Measurements from ENCODE around the gene PNLIPRP2. TPM values are rescaled to one million over a fixed set of nuclear protein-coding genes. Genes with fewer than 3 reads are reported as not detected.

The PNLIPRP2 gene
- polyA plus RNA-seq, 3 donors = 0.91 to 2,287 TPM; not detected in 1

DNA sequence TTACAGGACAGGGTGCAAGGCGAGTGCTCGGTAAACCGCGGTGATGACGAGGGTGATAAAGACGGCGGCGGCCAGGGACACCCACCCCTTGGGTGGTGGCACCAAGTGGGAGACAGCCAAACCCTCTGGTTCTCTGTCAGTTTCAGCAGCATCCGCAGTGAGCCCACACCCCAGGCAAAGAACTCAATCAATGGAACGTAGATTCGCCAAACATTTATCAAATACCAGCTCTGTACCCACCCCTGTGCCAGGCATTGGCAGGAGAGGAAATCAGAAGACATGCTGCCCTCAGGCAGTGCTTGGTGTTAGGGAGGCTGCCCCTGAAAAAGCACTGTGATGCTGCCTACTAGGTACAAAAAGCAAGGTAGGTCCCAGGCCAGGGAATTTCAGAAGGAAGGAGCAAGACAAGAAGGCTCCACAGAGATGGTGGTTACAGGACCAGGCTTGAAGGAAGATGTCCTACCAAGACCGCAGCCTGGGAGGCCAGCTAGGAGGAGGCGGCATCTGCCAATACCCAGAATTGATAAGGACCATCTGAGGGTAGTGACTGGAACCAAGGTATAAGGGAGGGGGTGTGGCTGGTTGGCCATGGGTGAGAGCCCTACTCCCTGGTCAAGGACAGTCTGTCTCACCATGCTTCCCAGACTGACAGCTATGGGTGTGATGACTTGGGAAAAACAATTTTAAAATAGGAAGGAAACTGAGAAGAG is 10.2 kb upstream of the PNLIPRP2 start:
- no peak overlapping the region for H3K27ac ChIP-seq (ENCODE audit: low read depth, low read length)
- 53 to 98% (median 96%) methylated on average over 13 of the region's 13 CpGs for WGBS, 3 donors

DNA sequence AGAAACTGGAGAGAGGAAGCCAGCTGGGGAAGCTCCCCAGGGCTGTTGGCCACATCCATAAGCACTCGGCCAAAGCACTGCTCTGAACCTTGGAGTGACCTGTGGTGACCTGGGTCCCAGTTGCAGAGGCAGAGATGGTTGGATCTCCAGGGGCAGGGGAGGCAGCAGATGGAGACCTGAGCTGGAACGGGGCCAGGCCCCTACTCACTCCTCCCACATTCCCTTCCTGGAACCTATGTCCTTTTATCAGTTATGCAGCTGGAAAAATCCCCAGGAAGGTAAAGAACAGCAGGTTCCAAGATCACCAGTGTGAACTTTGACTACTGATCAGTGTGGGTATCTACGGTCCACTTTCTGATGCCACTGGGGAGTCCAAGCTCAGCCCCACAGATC is 9.6 kb upstream of the PNLIPRP2 start:
- WGBS, 3 donors = 43 to 77% (median 57%) methylated on average over 3 of the region's 3 CpGs
- no peak overlapping the region for H3K27ac ChIP-seq (ENCODE audit: low read depth, low read length)

DNA sequence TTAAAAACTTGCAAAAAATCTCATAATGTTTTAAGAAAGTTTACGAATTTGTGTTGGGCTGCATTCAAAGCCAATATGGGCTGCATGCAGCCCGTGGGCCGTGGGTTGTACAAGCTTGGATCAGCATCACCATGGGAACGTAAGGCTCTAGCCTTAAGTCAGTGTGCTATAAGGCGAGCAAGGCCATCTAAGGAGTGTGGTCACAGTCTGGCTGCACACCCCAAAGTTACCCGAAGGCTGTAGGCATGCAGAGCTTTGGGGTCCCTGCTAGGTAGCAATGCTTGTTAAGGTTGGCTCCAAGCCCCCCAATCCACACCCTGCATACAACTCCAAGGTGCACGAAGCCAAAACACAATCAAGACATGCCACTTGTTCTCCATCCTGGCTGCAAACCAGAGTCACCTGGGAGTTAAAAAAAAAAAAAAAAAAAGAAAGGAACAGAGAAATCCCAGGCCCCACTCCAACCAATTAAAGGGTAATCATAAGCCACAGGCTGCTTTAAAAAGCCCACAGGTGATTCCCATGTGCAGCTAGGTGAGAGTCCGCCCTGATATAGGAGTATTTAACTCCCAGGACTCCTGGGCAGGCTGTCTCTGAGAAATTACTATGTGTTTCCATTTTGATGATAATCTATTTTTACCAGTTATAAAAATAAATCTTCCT is 8.5 kb upstream of the PNLIPRP2 start:
- no peak overlapping the region for H3K27ac ChIP-seq (ENCODE audit: low read depth, low read length)
- WGBS, 3 donors = 52 to 89% (median 89%) methylated on average over 8 of the region's 8 CpGs

DNA sequence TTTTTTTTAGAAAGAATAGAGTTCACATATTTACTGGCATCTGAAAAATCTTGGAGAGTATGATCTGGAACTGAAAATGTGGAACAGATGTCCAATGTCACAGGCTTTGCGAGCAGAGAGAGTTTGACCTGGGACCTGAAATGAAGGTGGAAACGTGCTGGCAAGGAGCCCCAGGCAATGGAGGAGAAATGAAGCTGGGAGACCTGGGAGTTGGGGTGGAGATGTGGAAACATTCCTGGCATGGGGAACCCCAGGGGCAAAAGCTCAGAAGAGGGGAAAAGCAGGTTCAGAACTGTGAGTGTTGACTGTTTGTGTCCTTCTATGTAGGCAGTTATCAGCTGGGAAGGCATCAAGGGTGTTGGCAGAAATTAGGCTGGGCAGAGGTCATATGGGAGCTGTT is 7.3 kb upstream of the PNLIPRP2 start:
- H3K27ac ChIP-seq (ENCODE audit: low read depth, low read length) = no peak overlapping the region
- 42 to 65% (median 63%) methylated on average over 2 of the region's 2 CpGs for WGBS, 3 donors

DNA sequence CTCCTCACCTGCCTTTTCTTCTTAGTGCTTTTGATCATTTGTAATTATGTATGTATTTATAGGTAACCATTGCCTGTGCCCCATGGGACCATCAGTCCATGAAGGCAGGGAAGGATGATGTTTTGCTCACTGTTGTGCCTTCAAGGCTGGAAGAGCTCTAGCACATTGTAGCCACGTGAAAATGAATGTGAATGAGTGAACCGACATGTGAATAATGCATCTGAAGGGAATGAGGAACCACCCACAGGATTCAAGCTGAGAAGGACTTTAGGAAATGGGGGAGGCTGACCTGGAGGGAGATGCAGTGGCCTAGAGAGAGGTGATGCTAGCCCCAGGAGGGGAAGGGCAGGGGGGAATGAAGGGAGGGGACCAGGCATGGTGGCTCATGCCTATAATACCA is 6.0 kb upstream of the PNLIPRP2 start:
- H3K27ac ChIP-seq (ENCODE audit: low read depth, low read length) = no peak overlapping the region
- WGBS, 3 donors = 18 to 47% (median 41%) methylated on average over 2 of the region's 2 CpGs

DNA sequence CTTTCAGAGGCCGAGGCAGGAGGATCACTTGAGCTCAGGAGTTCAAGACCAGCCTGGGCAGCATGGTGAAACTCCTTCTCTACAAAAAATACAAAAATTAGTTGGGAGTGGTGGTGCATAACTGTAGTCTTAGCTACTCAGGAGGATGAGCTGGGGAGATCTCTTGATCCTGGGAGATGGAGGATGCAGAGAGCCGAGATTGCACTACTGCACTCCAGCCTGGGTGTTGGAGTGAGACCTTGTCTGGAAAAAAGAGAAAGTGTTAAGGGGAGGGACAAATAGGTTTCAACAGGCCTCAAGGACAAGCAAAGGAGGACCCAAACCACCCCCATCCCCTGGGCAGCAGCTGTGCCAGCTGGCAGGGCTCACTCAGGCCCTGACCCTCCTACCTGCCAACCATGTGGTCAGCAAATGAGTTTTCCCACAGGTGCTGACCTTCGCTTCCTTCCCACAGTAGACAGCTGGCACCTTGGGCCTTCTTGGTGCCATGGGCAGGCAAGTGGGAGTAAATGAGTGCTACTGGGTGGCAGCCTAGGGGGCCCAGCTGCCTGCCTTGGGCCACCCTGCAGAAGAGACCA is 5.5 kb upstream of the PNLIPRP2 start:
- WGBS, 3 donors = 47 to 95% (median 92%) methylated on average over 3 of the region's 3 CpGs
- no peak overlapping the region for H3K27ac ChIP-seq (ENCODE audit: low read depth, low read length)

DNA sequence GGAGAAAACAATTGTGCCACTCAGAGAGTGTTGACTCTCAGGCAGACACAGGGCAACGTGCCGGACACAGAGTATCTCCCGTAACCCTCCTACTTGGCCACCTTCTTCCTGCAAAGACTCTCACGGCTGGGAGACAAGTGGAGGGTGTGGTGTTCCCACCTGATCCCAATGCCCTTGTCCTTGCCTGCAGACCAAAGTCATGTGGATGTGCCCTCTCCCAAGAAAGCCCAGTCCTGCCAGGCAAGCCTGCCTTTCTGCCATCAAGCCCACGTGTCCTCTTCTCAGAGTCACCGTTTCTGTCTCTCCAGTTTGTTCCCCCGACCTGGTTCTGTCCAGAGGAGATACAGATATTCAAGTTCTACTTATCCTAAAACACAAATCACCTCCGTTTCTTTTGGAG is 723 bp downstream of the PNLIPRP2 start:
- 52 to 80% (median 76%) methylated on average over 8 of the region's 8 CpGs for WGBS, 3 donors
- H3K27ac ChIP-seq (ENCODE audit: low read depth, low read length) = no peak overlapping the region

DNA sequence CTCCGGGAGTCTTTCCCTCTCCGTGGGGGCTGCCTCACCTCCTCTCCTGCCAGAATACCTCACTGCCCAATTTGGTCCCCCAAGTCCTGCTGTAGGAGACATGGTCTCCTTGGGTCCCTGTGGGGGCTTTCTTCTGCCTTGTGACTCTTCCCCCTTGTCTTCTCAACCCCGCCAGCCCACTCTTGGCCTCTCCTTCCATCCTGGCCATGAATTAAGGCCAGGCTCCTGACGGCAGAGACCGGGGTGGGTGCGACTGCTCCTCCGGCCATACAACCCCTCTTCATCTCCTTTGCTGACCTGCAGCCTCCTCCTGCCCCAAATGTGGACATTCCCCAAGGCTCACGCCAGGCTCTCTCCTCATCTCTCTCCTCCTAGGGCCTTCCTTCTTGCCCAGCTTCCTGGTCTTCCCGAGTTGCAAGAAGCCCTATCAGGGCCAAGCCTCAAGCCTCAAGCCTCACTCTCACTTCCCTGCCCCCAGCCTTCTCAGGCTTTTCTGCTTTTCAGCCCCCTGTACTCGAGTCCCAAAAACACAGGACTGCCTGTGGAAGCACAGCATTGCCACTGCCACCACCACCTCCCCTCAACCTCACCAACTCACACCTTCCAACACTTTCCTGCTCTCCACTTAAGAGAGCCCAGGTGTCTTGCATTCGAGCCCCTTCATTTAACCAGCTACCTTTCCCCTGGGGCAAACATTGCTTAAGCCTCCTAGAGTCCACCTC is 1.3 kb downstream of the PNLIPRP2 start:
- WGBS, 3 donors = 44 to 86% (median 80%) methylated on average over 11 of the region's 11 CpGs

DNA sequence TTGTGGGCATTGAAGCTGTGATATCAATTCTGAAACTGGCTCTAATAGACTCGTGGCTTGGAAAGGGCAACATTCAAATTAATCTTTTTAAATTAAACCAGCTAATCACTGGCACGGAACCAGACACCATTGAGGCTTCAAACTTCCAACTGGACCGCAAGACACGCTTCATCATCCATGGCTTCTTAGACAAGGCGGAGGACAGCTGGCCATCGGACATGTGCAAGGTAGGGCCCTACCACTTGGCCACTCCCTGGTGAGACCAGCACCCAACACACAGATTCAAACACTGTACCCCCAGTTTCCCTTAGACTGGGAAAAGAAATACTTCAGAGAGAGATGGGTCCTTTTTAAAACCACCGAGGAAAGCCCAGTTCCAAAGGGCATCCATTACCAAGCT is 5.1 kb downstream of the PNLIPRP2 start:
- H3K27ac ChIP-seq (ENCODE audit: low read depth, low read length) = no peak overlapping the region
- WGBS, 3 donors = 44 to 90% (median 89%) methylated on average over 7 of the region's 7 CpGs

More for the DNA sequence above, 1.3 kb downstream of the PNLIPRP2 start:
- no peak overlapping the region for H3K27ac ChIP-seq (ENCODE audit: low read depth, low read length)

DNA sequence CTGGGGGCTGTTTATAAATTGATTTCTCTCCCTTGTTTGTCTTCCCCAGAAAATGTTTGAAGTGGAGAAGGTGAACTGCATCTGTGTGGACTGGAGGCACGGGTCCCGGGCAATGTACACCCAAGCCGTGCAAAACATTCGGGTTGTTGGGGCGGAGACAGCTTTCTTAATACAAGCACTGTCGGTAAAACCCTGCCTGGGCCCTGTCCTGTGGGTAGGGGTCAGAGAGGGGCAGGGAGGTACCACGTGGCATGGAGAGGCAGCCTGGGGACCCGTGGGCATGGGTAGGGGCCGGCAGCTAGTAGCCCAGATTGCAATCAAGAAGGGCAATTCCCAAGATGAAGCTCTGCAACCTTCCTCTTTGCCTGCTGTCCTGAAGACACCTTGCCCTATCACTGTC is 6.1 kb downstream of the PNLIPRP2 start:
- WGBS, 3 donors = 34 to 76% (median 67%) methylated on average over 9 of the region's 9 CpGs
- H3K27ac ChIP-seq (ENCODE audit: low read depth, low read length) = no peak overlapping the region

DNA sequence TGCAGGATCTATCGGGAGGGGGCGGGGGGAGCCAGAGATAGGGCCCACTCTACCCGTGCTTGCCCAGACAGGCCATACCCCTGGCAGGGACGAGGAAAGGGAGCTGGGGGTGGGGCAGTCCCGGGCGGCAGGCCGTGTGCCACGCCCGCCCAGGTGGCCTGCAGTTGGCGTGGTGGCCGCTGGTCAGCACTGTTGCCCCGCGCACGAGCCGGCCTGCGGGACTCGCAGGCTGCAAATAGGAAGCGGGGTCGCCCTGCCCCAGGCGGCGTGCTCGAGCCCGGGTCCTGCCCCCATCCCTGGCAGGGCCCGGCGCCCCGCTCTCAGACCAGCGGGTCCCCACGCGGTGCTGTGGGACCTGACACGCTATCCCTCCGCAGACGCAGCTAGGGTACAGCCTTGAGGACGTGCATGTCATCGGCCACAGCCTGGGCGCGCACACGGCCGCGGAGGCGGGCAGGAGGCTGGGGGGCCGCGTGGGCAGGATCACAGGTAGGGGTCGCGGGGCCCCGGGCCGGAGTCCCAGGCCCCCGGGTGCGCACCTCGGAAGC is 6.7 kb downstream of the PNLIPRP2 start:
- H3K27ac ChIP-seq (ENCODE audit: low read depth, low read length) = no peak overlapping the region
- WGBS, 3 donors = 2 to 7% (median 4%) methylated on average over 40 to 49 of the region's 49 CpGs

DNA sequence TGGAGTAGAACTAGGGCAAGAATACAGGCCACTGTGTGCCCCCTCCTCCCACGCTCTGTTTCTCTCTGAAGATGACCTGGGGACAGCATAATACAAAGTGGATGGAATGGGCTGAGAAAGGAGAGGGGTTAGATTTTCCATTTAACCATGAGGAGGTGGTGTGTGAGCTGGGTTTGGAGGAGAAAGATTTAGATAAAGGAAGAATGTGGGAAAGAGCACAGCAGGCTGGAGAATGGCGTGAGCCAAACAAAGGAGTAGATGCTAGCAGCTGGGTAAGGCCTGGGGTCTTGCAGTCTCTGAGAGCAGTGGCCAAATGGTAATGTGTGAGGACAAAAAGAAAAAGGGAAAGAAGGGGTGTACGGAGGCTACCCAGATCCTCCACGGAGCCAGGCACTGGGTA is 8.6 kb downstream of the PNLIPRP2 start:
- no peak overlapping the region for H3K27ac ChIP-seq (ENCODE audit: low read depth, low read length)
- WGBS, 3 donors = 32 to 89% (median 82%) methylated on average over 4 of the region's 4 CpGs

DNA sequence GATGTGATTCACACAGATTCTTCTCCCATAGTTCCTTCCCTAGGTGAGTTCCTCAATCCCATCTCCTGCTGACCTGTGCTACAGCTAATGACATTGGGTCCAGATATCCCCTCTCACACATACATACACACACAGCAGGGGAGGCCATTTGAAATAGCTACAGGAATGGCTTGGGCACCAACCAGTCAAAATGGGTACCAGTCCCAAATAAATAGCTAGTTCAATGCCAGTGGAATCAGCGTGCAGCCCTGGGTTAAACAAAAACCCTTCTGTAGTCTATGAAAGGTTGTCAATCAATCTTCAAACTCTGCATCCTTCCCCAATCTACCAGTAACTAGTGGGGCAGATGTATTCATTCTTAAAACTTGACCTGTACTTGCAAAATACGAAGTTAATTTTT is 9.3 kb downstream of the PNLIPRP2 start:
- WGBS, 3 donors = 45 to 88% (median 85%) methylated on average over 2 of the region's 2 CpGs
- no peak overlapping the region for H3K27ac ChIP-seq (ENCODE audit: low read depth, low read length)

DNA sequence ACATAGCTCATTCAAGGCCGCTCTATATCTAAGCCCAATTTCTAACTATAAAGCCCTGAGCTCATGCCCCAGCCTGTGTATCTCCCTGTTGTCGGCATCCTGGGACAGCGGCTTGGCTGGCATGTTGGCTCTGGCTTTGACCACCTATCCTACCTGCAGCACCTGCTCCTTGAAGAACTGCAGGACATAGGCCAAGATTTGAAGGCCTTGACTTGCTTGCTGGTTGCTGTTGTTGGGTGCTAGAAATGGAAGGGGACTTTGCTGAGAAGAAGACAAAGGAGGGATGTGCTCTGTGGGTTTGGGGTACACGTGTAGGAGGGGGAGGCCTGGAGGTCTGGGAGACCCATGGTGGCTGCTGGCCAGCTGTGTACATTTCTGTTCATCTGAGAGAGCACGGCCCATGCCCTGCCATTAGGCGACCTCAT is 11.1 kb downstream of the PNLIPRP2 start:
- WGBS, 3 donors = 48 to 88% (median 87%) methylated on average over 6 of the region's 6 CpGs
- H3K27ac ChIP-seq (ENCODE audit: low read depth, low read length) = no peak overlapping the region

DNA sequence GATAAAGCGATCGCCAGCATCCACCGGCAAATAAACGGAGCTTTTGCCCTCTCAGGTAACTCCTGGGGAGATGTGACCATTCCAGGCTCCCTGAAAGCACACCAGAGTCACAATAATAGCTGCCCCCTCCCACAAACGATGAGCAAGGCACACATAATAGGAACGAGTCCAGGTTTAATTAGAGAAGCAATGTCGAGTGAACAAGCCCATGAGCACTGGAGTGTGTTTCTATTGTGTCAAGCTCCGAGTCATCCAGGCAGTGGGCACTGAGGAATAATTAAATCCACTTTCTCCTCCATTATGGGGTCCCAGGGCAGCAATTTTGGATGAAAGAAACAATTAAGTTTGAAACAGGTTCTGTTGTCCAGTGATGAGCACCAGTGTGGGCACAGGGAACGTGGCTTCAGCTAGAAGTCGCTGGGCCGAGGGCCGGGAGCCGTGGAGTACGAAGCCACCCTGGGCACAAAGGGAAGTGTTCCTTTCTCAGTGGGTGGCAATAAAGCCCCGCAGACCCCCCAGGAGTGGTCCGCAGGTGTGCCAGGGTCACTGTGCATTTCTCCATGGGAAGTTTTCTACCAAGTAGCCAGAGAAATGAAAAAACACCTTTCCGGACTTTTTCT is 12.0 kb downstream of the PNLIPRP2 start:
- H3K27ac ChIP-seq (ENCODE audit: low read depth, low read length) = no peak overlapping the region
- 47 to 90% (median 90%) methylated on average over 17 of the region's 17 CpGs for whole genome bisulfite sequencing, 3 donors

DNA sequence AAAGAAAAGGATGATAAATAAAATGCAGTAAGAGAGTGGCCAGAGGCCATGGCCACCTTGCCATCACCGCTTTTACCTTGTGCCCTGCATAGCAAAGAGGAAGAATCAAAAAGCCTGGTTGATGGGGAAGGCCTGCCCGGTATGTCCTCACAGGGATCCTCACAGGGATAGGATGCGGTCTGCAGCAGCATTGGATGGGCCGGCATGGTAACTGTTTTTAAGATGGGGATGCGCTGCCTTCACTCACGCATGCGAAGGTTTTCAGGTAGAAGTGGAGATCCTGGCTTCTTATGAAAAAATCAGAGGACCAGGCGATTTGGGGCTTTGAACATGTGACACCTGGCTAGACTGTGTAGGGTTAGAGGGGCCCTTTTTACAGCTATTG is 12.5 kb downstream of the PNLIPRP2 start:
- 54 to 97% (median 96%) methylated on average over 8 of the region's 8 CpGs for WGBS, 3 donors
- no peak overlapping the region for H3K27ac ChIP-seq (ENCODE audit: low read depth, low read length)

DNA sequence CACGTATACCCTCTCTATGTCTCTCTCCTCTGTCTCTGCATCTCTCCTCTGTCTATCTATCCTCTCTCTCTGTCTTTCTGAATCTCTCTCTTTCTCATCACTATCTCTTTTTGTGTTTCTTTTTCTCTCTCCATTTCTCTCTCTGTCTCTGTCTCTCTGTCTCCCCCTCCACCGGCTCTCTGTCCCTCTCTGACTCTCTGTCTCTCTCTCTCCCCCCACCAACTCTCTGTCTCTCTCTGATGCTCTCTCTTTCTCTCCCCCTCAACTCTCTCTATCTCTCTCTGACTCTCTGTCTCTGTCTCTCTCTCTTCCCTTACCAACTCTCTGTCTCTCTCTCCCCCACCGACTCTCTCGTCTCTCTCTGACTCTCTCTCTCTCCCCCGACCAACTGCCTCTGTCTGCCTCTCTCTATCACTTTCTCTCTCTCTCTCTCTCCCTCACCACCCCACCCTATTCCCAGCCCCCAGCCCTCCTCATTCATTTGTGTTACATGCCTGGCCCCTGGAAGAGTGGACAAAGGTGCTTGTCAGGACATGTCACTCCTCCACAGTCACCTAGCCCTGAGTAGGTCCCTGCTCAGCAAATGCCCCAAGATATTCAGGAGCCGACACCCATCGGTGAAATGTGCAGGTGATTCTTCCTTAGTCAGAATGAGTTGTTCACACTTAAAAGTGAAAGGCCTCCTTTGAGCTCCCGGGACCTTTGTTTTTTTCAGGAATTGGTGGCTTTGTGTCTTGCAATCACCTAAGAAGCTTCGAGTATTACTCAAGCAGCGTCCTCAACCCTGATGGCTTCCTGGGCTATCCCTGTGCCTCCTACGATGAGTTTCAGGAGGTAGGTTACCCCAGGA is 13.6 kb downstream of the PNLIPRP2 start:
- 45 to 90% (median 85%) methylated on average over 11 of the region's 11 CpGs for WGBS, 3 donors

DNA sequence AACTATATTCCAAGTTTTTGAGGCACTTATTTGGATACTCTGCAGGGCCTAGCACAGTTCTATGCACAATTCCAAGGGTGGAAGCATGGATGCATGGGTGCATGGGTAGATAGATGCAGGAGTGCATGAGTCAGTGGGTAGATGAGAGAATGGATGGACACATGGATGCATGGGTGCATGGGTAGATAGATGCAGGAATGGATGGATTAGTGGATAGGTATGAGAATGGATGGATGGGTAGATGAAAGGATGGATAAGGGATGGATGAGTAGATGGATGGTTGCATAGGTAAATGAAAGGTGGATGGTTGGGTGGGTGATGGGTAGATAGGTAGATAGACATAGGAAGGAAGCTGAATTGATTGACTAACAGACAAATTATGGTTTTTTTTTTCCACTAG is 15.6 kb downstream of the PNLIPRP2 start:
- H3K27ac ChIP-seq (ENCODE audit: low read depth, low read length) = no peak overlapping the region

More for the DNA sequence above, 13.6 kb downstream of the PNLIPRP2 start:
- no peak overlapping the region for H3K27ac ChIP-seq (ENCODE audit: low read depth, low read length)
